HepG2 (cell line): ENCODE measurements around the gene SPG7. TPM values are rescaled to one million over a fixed set of nuclear protein-coding genes. Genes with fewer than 3 reads are reported as not detected.

Source experiments
- CBX1 ChIP-seq: IDR thresholded peaks from one replicate; pipeline ENCODE4 v1.6.1; 2016; ENCODE audit warnings: antibody characterized with exemption, low read depth
- CC2D1A ChIP-seq: sonication (generic); formaldehyde crosslinking; IDR thresholded peaks from 2 replicates; pipeline ENCODE4 v1.8.1; 2023; ENCODE audit warnings: mild to moderate bottlenecking, missing genetic modification reagents
- CTCF ChIP-seq: sonication (generic); formaldehyde crosslinking; IDR thresholded peaks from 2 replicates; pipeline ENCODE4 v1.5.0; 2020; ENCODE audit warnings: mild to moderate bottlenecking, missing genetic modification reagents, moderate library complexity
- ELF3 ChIP-seq: IDR thresholded peaks from 2 replicates; pipeline ENCODE4 v1.6.1; 2016; ENCODE audit warnings: missing genetic modification reagents, missing compliant biosample characterization
- FOXC1 ChIP-seq: sonication (generic); formaldehyde crosslinking; IDR thresholded peaks from 2 replicates; pipeline ENCODE4 v1.8.0; 2022; ENCODE audit warnings: mild to moderate bottlenecking, missing genetic modification reagents, borderline replicate concordance
- GMEB2 ChIP-seq: IDR thresholded peaks from 2 replicates; pipeline ENCODE4 v1.6.1; 2016; ENCODE audit warnings: missing biosample characterization, missing genetic modification reagents, low read depth
- HNF4A ChIP-seq: sonication (generic); formaldehyde crosslinking; IDR thresholded peaks from 2 replicates; pipeline ENCODE4 v1.4.0; 2020; ENCODE audit warnings: missing genetic modification reagents
- HOMEZ ChIP-seq: IDR thresholded peaks from 2 replicates; pipeline ENCODE4 v1.6.1; 2016; ENCODE audit warnings: low read depth
- HOXA7 ChIP-seq: sonication (generic); formaldehyde crosslinking; IDR thresholded peaks from 2 replicates; pipeline ENCODE4 v1.8.1; 2022; ENCODE audit warnings: mild to moderate bottlenecking, missing genetic modification reagents, moderate library complexity
- KLF15 ChIP-seq: sonication (generic); formaldehyde crosslinking; IDR thresholded peaks from 2 replicates; pipeline ENCODE4 v1.8.1; 2023; ENCODE audit warnings: borderline replicate concordance, mild to moderate bottlenecking, inconsistent platforms, missing genetic modification reagents, mixed read lengths
- KMT2B ChIP-seq: IDR thresholded peaks from 2 replicates; pipeline ENCODE4 v1.6.1; 2016; ENCODE audit warnings: missing genetic modification reagents, missing compliant biosample characterization
- PCBP1 ChIP-seq: fragments of 200-400 bp; formaldehyde crosslinking; IDR thresholded peaks from 2 replicates; pipeline ENCODE4 v1.6.1; 2017; ENCODE audit warnings: mild to moderate bottlenecking, low read depth, low read length, borderline replicate concordance
- RAD21 ChIP-seq: fragments of 450-650 bp; formaldehyde crosslinking; IDR thresholded peaks from 2 replicates; pipeline ENCODE4 v1.5.0; 2020; ENCODE audit warnings: mild to moderate bottlenecking
- THRA ChIP-seq: sonication (generic); formaldehyde crosslinking; IDR thresholded peaks from 2 replicates; pipeline ENCODE4 v1.4.0; 2020; ENCODE audit warnings: missing genetic modification reagents, borderline replicate concordance
- ZNF30 ChIP-seq: sonication (generic); formaldehyde crosslinking; IDR thresholded peaks from 2 replicates; pipeline ENCODE4 v1.5.0; 2020; ENCODE audit warnings: mild to moderate bottlenecking, missing genetic modification reagents
- ZNF431 ChIP-seq: sonication (generic); formaldehyde crosslinking; IDR thresholded peaks from 2 replicates; pipeline ENCODE4 v1.9.0; 2022; ENCODE audit warnings: missing genetic modification reagents, low read depth, mild to moderate bottlenecking, borderline replicate concordance
- ZNF484 ChIP-seq: sonication (generic); formaldehyde crosslinking; IDR thresholded peaks from 2 replicates; pipeline ENCODE4 v1.5.1; 2020; ENCODE audit warnings: mild to moderate bottlenecking, low read depth, missing genetic modification reagents, borderline replicate concordance
- ZNF703 ChIP-seq: sonication (generic); formaldehyde crosslinking; IDR thresholded peaks from 2 replicates; pipeline ENCODE4 v1.5.1; 2020; ENCODE audit warnings: missing genetic modification reagents, mild to moderate bottlenecking, moderate library complexity, borderline replicate concordance
- ZNF780A ChIP-seq: sonication (generic); formaldehyde crosslinking; IDR thresholded peaks from 2 replicates; pipeline ENCODE4 v1.8.0; 2022; ENCODE audit warnings: mild to moderate bottlenecking, missing genetic modification reagents, moderate library complexity
- polyA plus RNA-seq, 8 experiments: library from polyadenylated mRNA; depleted of rRNA in 3 of 8; stranded (reverse) in 7 of 8; unstranded in 1 of 8; fragments of >200 nt; fragmentation: Illumina TruSeq in 4 of 8; extraction: Trizol in 4 of 8; gene quantifications; 2 replicates each; pipeline versions ENCODE4 v1.2.1 to v1.2.3, GENCODE V29; 2011 to 2016; ENCODE audit warnings: low read depth in 4 of 8, missing spikeins in 1 of 8, mixed read lengths in 1 of 8; ENCODE audit not compliant: insufficient read depth in 1 of 8
- total RNA-seq, 5 experiments: library from RNA; depleted of rRNA; stranded (reverse); fragments of >200 nt; fragmentation: Illumina TruSeq; extraction: Trizol; gene quantifications; 2 replicates each; pipeline ENCODE4 v1.2.3, GENCODE V29; 2016; ENCODE audit warnings: low read depth in 1 of 5

SPG7 gene
- total and polyA plus RNA-seq, 2 of the 13 experiments (the other 11 are each of a cell fraction or from before 2014, with no cell fraction given) = 66.0 to 136 TPM

- TF ChIP-seq CTCF (CRISPR knock-in tag) = 0 out of 2 replicates have a peak, but pooled peaks have one; percentile 39
- peak; percentile 92 for TF ChIP-seq ZNF703 (CRISPR knock-in tag)
- 0 out of 2 replicates have a peak, but pooled peaks have one; percentile 93 for TF ChIP-seq CC2D1A (CRISPR knock-in tag)
- peak; percentile 78; the same call in 1 of the 2 replicates for TF ChIP-seq ZNF30 (CRISPR knock-in tag)
- 0 out of 2 replicates have a peak, but pooled peaks have one; percentile 9 for TF ChIP-seq ZNF780A (CRISPR knock-in tag)
- TF ChIP-seq RAD21 (CRISPR knock-in tag) = peak; percentile 50
- TF ChIP-seq CBX1 = peak; percentile 69
- TF ChIP-seq HOMEZ (CRISPR knock-in tag) = no peak; the same call in 1 of the 2 replicates
- TF ChIP-seq PCBP1 = peak; percentile 85; the same call in 1 of the 2 replicates
- no peak; the same call in 1 of the 2 replicates for TF ChIP-seq THRA (CRISPR knock-in tag)
- TF ChIP-seq FOXC1 = peak; percentile 99
- TF ChIP-seq ELF3 (CRISPR knock-in tag) = peak; percentile 77
- TF ChIP-seq ZNF431 (CRISPR knock-in tag) = no peak; the same call in none of the 2 replicates
- TF ChIP-seq GMEB2 = 0 out of 2 replicates have a peak, but pooled peaks have one; percentile 65
- TF ChIP-seq HNF4A (CRISPR knock-in tag) = 0 out of 2 replicates have a peak, but pooled peaks have one; percentile 8
- TF ChIP-seq KLF15 (CRISPR knock-in tag) = no peak; the same call in none of the 2 replicates
- TF ChIP-seq ZNF484 (CRISPR knock-in tag) = no peak
- TF ChIP-seq HOXA7 (CRISPR knock-in tag) = no peak
- TF ChIP-seq KMT2B (CRISPR knock-in tag) = peak; percentile 82; the same call in 1 of the 2 replicates
These were observed 52.4 kb downstream of the SPG7 start, which contains the start of gene RPL13 (continued) for GRCh38 chr16:89560378-89561141.
